ENCODE data around the gene FAM13A.

Gene FAM13A

GRCh38 chr4:88989990-88990389, 67.0 kb downstream of the FAM13A start:
- DNase-seq (ENCODE audit: low read depth) = no peak
- H3K4me3 ChIP-seq (ENCODE audit: low read depth, low read length) = no peak overlapping the region
- no peak for TF ChIP-seq MYC (IDR thresholded peaks at IDR 0.05; ENCODE audit: low read depth, low read length)
- TF ChIP-seq CTCF (IDR thresholded peaks at IDR 0.05; ENCODE audit: low read depth, low read length) = no peak
- TF ChIP-seq MAX (IDR thresholded peaks at IDR 0.05; ENCODE audit: low read depth, low read length) = no peak
- no peak for TF ChIP-seq POLR2A (IDR thresholded peaks at IDR 0.05; ENCODE audit: extremely low read depth, insufficient read length)

DNA sequence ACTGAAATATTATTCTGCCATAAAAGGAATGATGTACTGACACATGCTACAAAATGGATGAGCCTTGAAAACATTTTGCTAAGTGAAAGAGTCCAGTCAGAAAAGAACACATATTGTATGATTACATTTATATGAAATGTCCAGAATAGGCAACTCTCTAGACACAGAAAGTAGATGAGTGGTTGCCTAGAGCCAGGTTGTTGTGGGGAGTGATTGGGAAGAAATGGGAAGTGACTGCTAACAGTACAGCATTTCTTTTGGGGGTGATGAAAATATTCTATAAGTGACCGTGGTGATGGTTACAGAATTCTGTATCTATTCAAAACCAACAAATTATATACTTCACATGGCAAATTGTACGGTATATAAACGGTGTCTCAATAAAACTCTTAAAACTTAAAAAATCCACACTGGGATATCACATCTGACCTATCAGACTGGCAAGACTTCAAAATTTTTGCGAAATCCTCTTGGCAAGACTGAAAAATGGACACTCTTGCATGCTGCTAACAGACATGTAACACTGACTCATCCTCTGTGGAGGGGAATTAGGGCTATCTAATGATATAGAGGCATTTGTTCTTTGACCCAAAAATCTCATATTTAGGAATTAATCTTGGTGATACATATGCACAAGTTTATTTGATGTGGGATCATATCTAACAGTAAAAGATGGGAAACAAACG, 71.8 kb downstream of the FAM13A start:
- DNase-seq (ENCODE audit: low read depth) = no peak
- no peak overlapping the region for H3K4me3 ChIP-seq (ENCODE audit: low read depth, low read length)
- TF ChIP-seq MYC (IDR thresholded peaks at IDR 0.05; ENCODE audit: low read depth, low read length) (no peak), POLR2A (IDR thresholded peaks at IDR 0.05; ENCODE audit: extremely low read depth, insufficient read length) (no peak), CTCF (IDR thresholded peaks at IDR 0.05; ENCODE audit: low read depth, low read length) (no peak), MAX (IDR thresholded peaks at IDR 0.05; ENCODE audit: low read depth, low read length) (no peak)

- no peak for DNase-seq (ENCODE audit: low read depth)
- TF ChIP-seq MAX (IDR thresholded peaks at IDR 0.05; ENCODE audit: low read depth, low read length) (no peak), CTCF (IDR thresholded peaks at IDR 0.05; ENCODE audit: low read depth, low read length) (no peak), MYC (IDR thresholded peaks at IDR 0.05; ENCODE audit: low read depth, low read length) (no peak), POLR2A (IDR thresholded peaks at IDR 0.05; ENCODE audit: extremely low read depth, insufficient read length) (no peak)
- H3K4me3 ChIP-seq (ENCODE audit: low read depth, low read length) = no peak overlapping the region
Observed at GRCh38 chr4:88982757-88983156, 74.2 kb downstream of the FAM13A start.

DNA sequence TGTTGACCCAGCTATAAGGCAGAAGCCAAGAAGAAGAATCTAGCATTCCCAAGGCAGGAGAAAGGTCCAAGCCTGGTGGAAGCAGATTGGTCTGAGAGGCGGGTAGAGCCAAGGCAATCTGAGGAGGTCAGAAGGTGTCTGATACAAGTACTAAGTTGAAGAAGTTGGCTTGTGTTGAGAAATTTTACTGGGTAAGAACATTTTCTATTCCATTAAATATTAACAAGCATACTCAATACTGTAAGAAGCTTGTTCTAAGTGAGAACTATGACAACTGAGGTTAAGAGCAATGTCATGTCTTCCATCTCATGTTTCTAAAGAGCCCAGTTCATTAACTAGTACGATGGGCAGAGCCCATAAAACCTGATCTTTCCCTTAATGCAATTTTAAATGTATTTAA, 75.0 kb downstream of the FAM13A start:
- DNase-seq (ENCODE audit: low read depth) = no peak
- TF ChIP-seq POLR2A (IDR thresholded peaks at IDR 0.05; ENCODE audit: extremely low read depth, insufficient read length) (no peak), MAX (IDR thresholded peaks at IDR 0.05; ENCODE audit: low read depth, low read length) (no peak), MYC (IDR thresholded peaks at IDR 0.05; ENCODE audit: low read depth, low read length) (no peak), CTCF (IDR thresholded peaks at IDR 0.05; ENCODE audit: low read depth, low read length) (no peak)
- H3K4me3 ChIP-seq (ENCODE audit: low read depth, low read length) = no peak overlapping the region

DNA sequence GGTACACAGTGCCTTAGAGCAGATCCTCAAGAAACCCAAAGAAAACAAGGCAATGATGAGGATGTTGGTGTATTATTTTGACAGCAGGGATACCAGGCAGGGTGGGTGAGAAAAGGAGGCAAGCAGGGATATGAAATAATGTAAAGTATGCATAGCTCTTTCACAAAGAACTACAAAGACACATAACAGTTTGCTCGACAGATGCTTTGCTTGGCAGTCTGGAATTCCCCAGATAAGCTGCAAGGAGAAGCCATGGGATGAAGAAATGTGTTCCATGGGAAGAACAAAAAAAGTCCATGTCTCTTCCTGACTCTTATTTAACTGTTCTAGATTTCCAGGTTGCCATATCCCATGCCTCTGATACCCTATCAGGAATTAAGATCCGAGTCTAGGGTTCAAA, 75.4 kb downstream of the FAM13A start:
- DNase-seq (ENCODE audit: low read depth) = no peak
- TF ChIP-seq POLR2A (IDR thresholded peaks at IDR 0.05; ENCODE audit: extremely low read depth, insufficient read length) (no peak), CTCF (IDR thresholded peaks at IDR 0.05; ENCODE audit: low read depth, low read length) (no peak), MAX (IDR thresholded peaks at IDR 0.05; ENCODE audit: low read depth, low read length) (no peak), MYC (IDR thresholded peaks at IDR 0.05; ENCODE audit: low read depth, low read length) (no peak)
- H3K4me3 ChIP-seq (ENCODE audit: low read depth, low read length) = no peak overlapping the region
